ENCODE measurements around the gene RANBP17. TPM values are rescaled to one million over a fixed set of nuclear protein-coding genes. Genes with fewer than 3 reads are reported as not detected.
"Not testable (repeated sequence)": the region's sequence is repeated elsewhere in the genome, so short reads cannot be mapped to it uniquely, and the experiment has no call there.

Gene RANBP17
- total and polyA plus RNA-seq, 2 donors (not counting 1 experiment from before 2014, with no cell fraction given): 3.1 to 3.5 TPM

GRCh38 chr5:171295801-171296200, 434.0 kb downstream of the RANBP17 start:
- Histone ChIP-seq H3K9me3 (ENCODE audit: control insufficient read depth, insufficient read depth, low read depth, low read length) (no peaks in the 10 kb centered on the region), H3K79me2 (ENCODE audit: control insufficient read depth, insufficient read depth, low read length) (no peaks in the 10 kb centered on the region), H2AFZ (ENCODE audit: low read length) (no peak overlapping the region), H3K36me3 (ENCODE audit: control insufficient read depth, insufficient read depth, low read length) (no peaks in the 10 kb centered on the region), H3K4me1 (ENCODE audit: control insufficient read depth, extremely low read depth, insufficient read depth, low read length) (no peaks in the 10 kb centered on the region), H3K27ac (ENCODE audit: insufficient read depth, low read length) (no peak overlapping the region), H3K9ac (ENCODE audit: insufficient read depth, low read length) (no peak overlapping the region), H3K4me2 (ENCODE audit: extremely low read depth, insufficient read depth, low read length) (no peak overlapping the region), H4K20me1 (ENCODE audit: control insufficient read depth, extremely low read depth, insufficient read depth, low read length) (no peaks in the 10 kb centered on the region), H3K4me3 (replicated peaks in 1 of 4; ENCODE audit: control extremely low read depth in 1 of 4, insufficient read depth in 1 of 4, low read depth in 3 of 4, low read length in 4 of 4) (no peak overlapping the region), H3K27me3 (ENCODE audit: control insufficient read depth, insufficient read depth, low read length) (no peaks in the 10 kb centered on the region)
- no peak for TF ChIP-seq CTCF (conservative IDR thresholded peaks at IDR 0.05 in 1 of 2, IDR thresholded peaks at IDR 0.05 in 1 of 2; ENCODE audit: low read depth in 1 of 2, low read length in 2 of 2)
- no peak for TF ChIP-seq EZH2 (IDR thresholded peaks at IDR 0.05; ENCODE audit: low read length, missing control alignments)
- no peak for DNase-seq (ENCODE audit: low read depth in 2 of 2)

- H4K20me1 ChIP-seq (ENCODE audit: control insufficient read depth, extremely low read depth, insufficient read depth, low read length); H3K79me2 ChIP-seq (ENCODE audit: control insufficient read depth, insufficient read depth, low read length); H3K27me3 ChIP-seq (ENCODE audit: control insufficient read depth, insufficient read depth, low read length); H3K4me3 ChIP-seq (replicated peaks in 1 of 4; ENCODE audit: control extremely low read depth in 1 of 4, insufficient read depth in 1 of 4, low read depth in 3 of 4, low read length in 4 of 4); H3K9me3 ChIP-seq (ENCODE audit: control insufficient read depth, insufficient read depth, low read depth, low read length); H3K9ac ChIP-seq (ENCODE audit: insufficient read depth, low read length); H3K27ac ChIP-seq (ENCODE audit: insufficient read depth, low read length); H3K4me1 ChIP-seq (ENCODE audit: control insufficient read depth, extremely low read depth, insufficient read depth, low read length); H3K36me3 ChIP-seq (ENCODE audit: control insufficient read depth, insufficient read depth, low read length); H3K4me2 ChIP-seq (ENCODE audit: extremely low read depth, insufficient read depth, low read length); H2AFZ ChIP-seq (ENCODE audit: low read length); DNase-seq (ENCODE audit: low read depth in 2 of 2): not testable (repeated sequence)
These were observed 436.1 kb downstream of the RANBP17 start for GRCh38 chr5:171297941-171298340.

GRCh38 chr5:171299228-171299627, 437.4 kb downstream of the RANBP17 start:
- Histone ChIP-seq H2AFZ (ENCODE audit: low read length) (no peak overlapping the region), H3K4me1 (ENCODE audit: control insufficient read depth, extremely low read depth, insufficient read depth, low read length) (no peaks in the 10 kb centered on the region), H3K27ac (ENCODE audit: insufficient read depth, low read length) (no peak overlapping the region), H4K20me1 (ENCODE audit: control insufficient read depth, extremely low read depth, insufficient read depth, low read length) (no peaks in the 10 kb centered on the region), H3K9ac (ENCODE audit: insufficient read depth, low read length) (no peak overlapping the region), H3K27me3 (ENCODE audit: control insufficient read depth, insufficient read depth, low read length) (no peaks in the 10 kb centered on the region), H3K4me3 (replicated peaks in 1 of 4; ENCODE audit: control extremely low read depth in 1 of 4, insufficient read depth in 1 of 4, low read depth in 3 of 4, low read length in 4 of 4) (no peak overlapping the region), H3K4me2 (ENCODE audit: extremely low read depth, insufficient read depth, low read length) (no peak overlapping the region), H3K79me2 (ENCODE audit: control insufficient read depth, insufficient read depth, low read length) (no peaks in the 10 kb centered on the region), H3K9me3 (ENCODE audit: control insufficient read depth, insufficient read depth, low read depth, low read length) (no peaks in the 10 kb centered on the region), H3K36me3 (ENCODE audit: control insufficient read depth, insufficient read depth, low read length) (no peaks in the 10 kb centered on the region)
- DNase-seq (ENCODE audit: low read depth in 2 of 2): no peak
- no peak for TF ChIP-seq EZH2 (IDR thresholded peaks at IDR 0.05; ENCODE audit: low read length, missing control alignments)
- TF ChIP-seq CTCF (conservative IDR thresholded peaks at IDR 0.05 in 1 of 2, IDR thresholded peaks at IDR 0.05 in 1 of 2; ENCODE audit: low read depth in 1 of 2, low read length in 2 of 2): no peak

All from fibroblast of lung (primary cell).